ENCODE results near the gene NEK11.

- no peak for TF ChIP-seq YY1 (IDR thresholded peaks at IDR 0.05; ENCODE audit: insufficient read depth, insufficient read length)
- no peak for TF ChIP-seq SUZ12 (IDR thresholded peaks at IDR 0.05; ENCODE audit: extremely low read depth, insufficient read depth, insufficient read length)
- TF ChIP-seq ZNF274 (IDR thresholded peaks at IDR 0.05; ENCODE audit: low read depth, low read length) = no peak
These were observed 336.6 kb downstream of the NEK11 start for GRCh38 chr3:131363275-131363674.

Measured in NT2/D1 (cell line).